Activated T-helper 9 cell treated with anti-CD3 and anti-CD28 coated beads, Interleukin-2, amount 50 U/mL, for 16 hours (primary cell): ENCODE data around the gene ZBTB3.
"Not testable (repeated sequence)": the region's sequence is repeated elsewhere in the genome, so short reads cannot be mapped to it uniquely, and the experiment has no call there.

Experiments used
- DNase-seq: peaks from one replicate; pipeline ENCODE4 v3.0.0-alpha.2; 2020; ENCODE audit warnings: low read depth

Gene ZBTB3

DNA sequence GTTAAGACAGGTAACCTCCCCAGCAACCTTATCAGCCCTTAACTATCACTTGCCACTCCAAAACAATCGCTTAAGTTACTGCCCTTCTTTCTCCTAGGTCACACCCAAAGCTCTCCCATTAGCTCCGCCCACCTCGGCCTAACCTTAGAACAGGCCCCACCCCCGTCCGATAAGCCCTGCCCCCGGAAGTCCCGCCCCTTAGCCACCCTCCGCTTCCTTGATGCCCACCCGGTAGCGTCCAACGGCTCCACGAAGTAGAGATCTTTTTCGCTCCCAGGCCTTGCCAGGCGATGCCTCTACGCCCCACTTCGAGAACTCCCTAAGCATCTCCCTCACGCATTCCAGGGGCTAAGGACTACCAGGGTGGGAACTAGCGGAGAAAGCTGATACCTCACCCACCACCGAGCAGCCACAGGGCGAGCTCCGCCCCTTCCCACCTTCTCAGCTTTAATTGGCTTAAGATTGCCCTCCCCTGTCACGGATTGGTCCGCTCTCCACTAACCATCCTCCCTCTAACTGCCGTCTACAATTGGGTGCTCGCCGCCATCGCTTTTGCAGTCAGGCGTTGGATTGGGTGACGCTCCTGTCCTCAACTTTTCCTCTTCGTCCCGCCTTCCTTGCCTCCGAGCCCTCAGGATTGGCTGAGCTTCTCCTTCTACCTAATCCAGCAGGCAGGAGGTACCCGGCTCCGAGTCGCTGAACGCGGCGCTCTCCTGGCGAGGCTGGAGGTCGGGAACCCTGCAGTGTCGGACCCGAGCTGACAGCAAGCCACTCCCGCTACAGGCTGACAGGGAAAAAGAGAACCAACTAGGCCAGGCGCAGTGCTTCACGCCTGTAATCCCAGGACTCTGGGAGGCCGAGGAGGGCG, at the start of gene ZBTB3:
ZBTB3 (minus strand) TSS at position 425 of the 868 bp plus-strand sequence. CDS start 496 bp downstream, outside the sequence.
- peak; percentile 92 for DNase-seq

DNA sequence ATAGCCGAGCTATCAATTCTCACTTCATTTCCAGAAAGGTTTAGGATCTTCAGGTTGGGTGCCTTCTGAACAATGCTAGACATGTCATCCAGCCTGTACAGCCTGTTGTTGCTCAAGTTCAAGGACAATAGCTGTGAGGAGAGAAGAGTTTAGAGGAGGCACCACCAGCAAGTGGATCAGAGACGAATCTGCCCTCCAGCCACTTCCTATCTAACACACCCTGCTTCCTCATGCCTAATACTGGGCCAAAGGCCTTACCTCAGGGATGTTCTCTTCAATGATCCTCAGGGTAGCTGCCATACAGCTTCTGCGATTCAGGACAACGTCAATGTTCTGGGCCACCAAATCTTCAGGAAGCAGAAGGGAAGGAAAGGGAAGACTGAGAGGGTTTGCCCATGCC, 47.1 kb upstream of the ZBTB3 start:
- DNase-seq = no peak

DNA sequence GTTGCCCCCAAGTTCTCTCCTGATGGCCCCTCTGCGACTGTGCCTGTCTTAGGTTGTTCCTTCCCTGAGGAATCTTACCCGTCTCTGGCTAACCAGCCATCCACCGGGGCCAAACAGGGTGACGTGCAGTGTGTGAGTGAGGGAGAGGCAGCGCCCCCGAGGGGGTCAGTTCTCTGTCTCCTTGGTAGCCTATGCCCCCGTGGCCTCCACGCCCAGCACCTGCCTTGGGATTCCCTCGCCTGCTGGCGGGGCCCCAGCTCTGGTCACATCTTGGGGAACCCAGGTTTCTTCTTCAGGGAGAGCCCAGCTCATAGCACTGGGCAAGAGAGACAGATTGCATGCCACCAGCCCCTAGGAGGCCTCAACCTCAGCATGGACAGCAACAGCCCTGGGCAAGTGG, 45.5 kb upstream of the ZBTB3 start:
- no peak for DNase-seq

DNA sequence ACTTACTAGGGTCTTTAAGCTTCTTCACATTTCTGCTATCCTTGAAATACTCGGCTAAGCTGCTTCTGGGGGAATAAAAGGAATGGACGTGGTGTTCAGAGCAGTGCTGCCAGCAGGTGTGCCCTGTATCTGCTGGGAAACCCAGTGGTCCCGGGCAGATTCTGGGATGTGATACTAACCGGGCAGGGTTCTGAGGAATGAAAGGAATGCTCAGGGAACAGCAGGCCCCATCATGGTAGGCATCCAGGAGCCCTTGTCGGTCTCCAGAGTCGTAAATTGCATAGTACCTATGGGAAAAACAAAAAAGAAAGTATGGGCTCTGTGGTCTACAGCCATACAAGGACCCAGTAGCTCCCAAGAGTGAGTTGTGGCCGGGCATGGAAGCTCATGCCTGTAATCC, 42.3 kb upstream of the ZBTB3 start:
- no peak for DNase-seq

GRCh38 chr11:62794201-62794775, 40.3 kb upstream of the ZBTB3 start:
- DNase-seq = no peak

DNA sequence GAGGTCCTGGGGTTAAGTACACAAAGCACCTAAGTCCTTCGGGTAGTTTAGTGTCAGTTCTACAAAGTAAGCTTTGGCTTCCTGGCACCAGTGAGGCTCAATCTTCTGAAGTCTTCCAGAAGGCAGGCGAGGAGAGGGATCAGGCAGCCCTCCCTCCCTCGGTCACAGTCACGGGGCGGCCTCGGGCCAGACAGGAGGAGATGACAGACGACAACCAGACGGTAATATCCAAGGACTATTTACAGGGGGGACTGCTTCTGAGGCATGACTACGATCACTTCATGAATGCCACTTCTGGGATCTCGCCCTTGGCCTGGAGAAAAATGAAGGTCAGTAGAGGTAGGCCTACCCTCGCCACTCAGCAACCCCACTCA, 38.2 kb upstream of the ZBTB3 start:
- no peak for DNase-seq

- DNase-seq = peak; percentile 88
These were observed 37.7 kb upstream of the ZBTB3 start, which contains the start of gene TMEM223 for GRCh38 chr11:62791501-62792201. TMEM223 (minus strand) TSS chr11:62792006; CDS start chr11:62791994, 12 bp downstream.

DNA sequence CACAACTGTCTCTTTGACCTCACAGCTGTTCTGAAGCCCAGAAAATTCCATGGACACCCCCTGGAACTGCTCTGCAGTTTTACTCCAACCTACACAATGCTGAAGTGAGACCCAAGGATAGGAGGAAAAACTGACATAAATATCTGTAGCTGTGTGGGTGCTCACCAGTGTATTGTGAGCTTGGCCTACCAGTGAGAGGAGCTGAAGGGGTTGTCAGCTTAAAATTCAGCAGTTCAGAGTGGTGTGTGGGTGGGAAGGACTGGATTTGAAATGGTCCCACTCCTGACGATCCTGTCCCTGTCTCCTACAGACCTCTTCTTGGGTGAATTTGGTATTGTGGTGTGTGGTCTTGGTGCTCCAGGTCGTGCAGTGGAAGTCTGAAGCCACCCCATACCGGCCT, 35.6 kb upstream of the ZBTB3 start:
- DNase-seq = no peak

GRCh38 chr11:62788991-62789390, 35.0 kb upstream of the ZBTB3 start:
- no peak for DNase-seq

DNA sequence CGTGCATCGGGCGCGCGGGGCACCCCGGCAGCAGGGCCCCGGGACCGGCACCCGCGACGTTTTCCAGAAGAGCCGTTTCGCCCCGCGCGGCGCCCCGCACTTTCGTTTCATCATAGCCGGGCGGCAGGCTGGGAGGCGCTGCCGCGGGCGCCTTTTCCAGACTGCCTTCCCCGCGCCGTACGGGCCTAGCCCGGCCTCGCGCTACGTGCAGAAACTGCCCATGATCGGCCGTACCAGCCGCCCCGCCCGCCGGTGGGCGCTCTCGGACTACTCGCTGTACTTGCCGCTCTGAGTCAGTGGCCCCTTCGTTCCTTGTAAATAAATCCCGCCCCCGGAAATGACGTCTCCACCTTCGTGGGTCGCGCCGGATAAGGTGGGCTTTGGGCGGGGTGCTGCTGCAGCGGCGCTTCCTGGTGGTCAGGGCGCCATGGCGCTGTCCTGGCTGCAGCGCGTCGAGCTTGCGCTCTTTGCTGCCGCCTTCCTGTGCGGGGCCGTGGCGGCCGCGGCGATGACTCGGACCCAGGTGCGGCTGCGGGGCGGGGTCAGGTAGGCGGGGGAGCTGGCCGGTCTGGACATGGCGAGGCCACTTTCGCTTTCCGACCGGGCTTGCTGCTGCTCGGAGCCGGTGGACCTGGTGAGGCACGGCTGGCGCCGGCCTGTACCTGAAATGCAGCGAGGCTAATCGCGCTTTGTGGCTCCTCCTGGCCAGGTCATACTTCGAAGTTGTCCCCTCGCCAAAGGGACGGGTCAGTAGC, 33.2 kb upstream of the ZBTB3 start, which contains the start of gene TMEM179B:
TMEM179B (plus strand) TSS at position 398 of the 755 bp plus-strand sequence; CDS start at position 428, 30 bp downstream.
- peak; percentile 95 for DNase-seq

- peak; percentile 80 for DNase-seq
These were observed 32.5 kb upstream of the ZBTB3 start for GRCh38 chr11:62786318-62787004.

DNA sequence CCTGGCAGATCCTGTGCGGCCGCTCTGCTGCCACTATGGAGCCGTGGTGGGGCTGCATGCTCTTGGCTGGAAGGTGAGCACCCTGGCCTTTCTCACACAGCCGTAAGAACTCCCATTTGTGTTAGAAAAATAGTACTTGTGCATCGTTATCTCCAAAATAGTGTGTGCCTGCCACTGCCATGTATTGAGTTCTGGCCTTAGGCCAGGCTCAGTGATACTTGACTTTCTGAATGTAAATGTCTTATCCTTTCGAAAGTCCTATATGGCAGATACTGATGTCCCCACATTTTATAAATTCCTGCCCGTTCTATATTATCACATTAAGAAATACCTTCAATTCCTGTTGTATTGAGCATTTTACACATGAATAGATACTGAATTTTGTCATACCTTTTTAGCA, 28.8 kb upstream of the ZBTB3 start:
- no peak for DNase-seq

DNA sequence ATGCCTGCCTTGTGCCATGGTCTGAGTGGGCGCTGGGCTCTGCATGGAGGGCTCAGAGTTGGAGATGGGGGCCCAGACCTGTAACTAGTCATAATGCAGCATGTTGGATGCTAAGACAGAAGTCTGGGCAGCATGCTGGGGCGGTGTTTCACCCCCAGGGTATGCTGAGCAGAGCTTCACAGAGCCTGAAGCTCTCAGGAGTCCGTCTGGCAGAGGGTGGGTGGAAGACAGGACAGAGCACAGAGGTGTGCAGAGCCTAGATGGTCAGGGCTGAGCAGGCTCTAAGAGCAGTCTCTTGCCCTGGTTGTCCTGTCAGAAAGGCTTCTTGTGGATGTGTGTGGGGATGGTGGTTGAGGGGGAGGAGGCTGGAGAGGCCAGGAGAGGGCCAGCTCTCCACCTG, 24.5 kb upstream of the ZBTB3 start:
- DNase-seq = no peak

- DNase-seq = no peak
These were observed 23.4 kb upstream of the ZBTB3 start for GRCh38 chr11:62777389-62777788.

GRCh38 chr11:62775646-62776045, 21.7 kb upstream of the ZBTB3 start:
- no peak for DNase-seq

GRCh38 chr11:62774407-62774806, 20.4 kb upstream of the ZBTB3 start:
- no peak for DNase-seq

DNA sequence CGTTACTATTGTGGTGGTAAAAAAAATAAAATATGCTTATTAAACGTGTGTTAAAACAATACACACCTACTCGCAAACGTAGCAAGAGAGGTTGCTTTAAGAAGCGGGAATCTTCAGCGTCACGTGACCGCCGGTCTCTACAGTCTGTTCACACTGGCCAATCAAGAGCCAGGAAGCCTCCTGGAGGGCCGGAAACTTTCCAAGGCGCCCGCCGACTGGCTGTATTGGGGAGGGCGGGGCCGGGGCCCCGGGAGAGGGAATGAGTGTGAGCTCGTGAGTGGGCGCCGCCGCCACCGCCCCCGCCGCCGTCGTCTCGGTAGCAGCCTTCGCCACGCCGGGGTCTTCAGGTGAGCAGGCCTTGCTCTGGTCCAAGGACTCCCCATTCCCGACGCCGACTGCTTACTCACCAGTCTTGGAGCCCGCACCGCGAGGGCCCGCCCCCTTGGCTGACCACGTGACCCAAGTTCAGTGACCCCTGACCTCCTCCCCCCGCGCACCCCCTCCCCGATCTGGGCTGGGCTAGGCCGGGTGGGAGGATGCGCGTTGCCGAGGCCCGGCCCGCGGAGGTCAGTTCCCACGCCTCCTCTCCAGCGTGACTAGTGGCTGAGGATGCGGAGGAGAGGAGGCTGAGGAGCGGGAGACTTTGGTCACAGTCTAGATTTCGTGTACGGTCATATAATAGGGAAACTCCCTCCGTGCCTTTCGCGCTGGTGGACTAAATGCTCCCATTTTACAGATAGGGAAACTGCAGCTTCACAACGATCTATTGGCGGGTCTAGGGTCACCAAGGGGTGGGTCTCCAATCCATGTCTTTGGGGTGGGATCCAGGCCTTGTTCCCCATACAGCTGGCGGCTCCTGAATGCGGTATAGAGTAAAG, 17.4 kb upstream of the ZBTB3 start, which contains the start of gene TAF6L:
TAF6L (plus strand) TSS at position 253 of the 878 bp plus-strand sequence. CDS start 4,388 bp downstream, outside the sequence.
- DNase-seq = peak; percentile 88

- no peak for DNase-seq
These were observed 16.8 kb upstream of the ZBTB3 start for GRCh38 chr11:62770778-62771143.

GRCh38 chr11:62760867-62761227, 6.9 kb upstream of the ZBTB3 start:
- DNase-seq = not testable (repeated sequence)
